GM18951 (cell line): Measurements from ENCODE around the gene SEC14L1.
"Not testable (repeated sequence)": the region's sequence is repeated elsewhere in the genome, so short reads cannot be mapped to it uniquely, and the experiment has no call there.

Experiments
- POLR2A ChIP-seq: IDR thresholded peaks from 4 replicates; pipeline ENCODE4 v1.6.1; 2011; ENCODE audit warnings: mild to moderate bottlenecking; ENCODE audit not compliant: insufficient read length, insufficient read depth; ENCODE audit errors: extremely low read depth
- in situ Hi-C: fragments of 300-500 bp; cut with MboI; formaldehyde crosslinking; loops from one replicate; pipeline ENCODE4 v1.12.0; 2022; ENCODE audit warnings: low sequenced_read_pairs, mixed read lengths, inconsistent platforms; ENCODE audit not compliant: unreplicated experiment

SEC14L1 gene

DNA sequence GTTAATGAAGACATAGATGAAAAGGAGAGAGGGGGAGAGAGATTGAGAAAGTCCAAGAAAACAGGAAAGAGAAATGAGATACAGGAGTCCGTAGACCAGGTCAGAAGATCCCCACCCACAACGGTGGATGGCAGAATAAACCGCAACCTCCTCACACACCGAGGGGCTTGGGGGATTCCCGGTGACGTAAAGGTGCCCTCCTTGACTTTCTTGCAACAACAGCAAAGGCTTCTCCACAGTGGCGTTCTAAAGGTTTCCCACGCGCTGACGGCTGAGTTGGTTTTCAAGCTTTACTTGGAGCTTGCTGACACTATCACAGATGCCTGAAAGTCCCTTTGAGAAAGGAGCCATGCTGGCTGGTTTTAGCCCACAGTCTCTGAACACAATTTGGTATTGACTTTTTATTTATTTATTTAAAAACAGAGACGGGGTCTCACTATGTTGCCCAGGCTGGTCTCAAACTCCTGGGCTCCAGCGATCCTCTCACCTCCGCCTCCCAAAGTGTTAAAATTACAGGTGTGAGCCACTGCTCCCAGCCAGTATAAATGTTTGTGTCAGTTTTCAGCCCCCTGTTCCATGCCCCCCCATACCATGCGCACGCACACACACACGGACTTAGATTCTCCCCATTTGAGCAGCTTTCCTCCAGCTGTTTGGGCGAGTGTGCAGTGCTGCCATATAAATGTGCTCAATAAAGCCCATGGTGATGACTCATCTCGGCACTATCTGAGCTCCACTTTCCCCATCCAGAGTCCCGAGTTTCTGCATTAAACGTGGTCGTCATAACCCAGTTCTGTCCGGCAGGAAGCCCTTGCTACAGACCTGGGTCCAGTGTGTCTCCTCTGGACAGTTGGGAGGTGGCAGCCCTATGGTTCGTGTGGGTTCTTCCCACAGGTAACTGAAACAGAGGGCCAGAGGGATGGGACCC lies 33.0 kb upstream of the SEC14L1 start:
- in situ Hi-C loops: no loop called here
- TF ChIP-seq POLR2A: no peak

DNA sequence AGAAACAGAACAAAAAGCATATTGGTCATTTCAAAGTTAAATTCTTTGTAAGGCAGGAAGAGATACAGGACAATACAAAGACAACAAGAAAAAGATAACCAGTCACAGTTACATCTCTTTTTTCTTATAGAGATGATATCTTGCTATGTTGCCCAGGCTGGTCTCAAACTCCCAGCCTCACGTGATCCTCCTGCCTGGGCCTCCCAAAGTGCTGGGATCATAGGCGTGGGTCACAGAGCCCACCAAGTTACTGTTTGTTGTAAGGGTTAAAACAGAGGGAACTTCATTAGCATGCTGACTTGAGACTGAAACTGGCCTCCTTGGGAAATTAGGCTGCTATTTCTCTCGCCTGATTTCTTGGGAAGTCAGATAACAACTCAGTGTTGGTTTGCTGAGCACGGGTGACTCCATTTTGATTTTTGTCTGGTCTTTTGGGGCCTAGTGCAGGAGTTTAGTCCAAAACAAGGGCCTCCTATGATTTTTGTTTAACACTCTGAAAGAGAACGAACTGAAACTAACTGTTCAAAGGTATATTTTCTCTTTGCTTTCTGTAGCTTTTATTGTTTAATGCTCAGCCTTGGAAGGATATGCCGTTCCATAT lies 31.5 kb upstream of the SEC14L1 start:
- TF ChIP-seq POLR2A: no peak

DNA sequence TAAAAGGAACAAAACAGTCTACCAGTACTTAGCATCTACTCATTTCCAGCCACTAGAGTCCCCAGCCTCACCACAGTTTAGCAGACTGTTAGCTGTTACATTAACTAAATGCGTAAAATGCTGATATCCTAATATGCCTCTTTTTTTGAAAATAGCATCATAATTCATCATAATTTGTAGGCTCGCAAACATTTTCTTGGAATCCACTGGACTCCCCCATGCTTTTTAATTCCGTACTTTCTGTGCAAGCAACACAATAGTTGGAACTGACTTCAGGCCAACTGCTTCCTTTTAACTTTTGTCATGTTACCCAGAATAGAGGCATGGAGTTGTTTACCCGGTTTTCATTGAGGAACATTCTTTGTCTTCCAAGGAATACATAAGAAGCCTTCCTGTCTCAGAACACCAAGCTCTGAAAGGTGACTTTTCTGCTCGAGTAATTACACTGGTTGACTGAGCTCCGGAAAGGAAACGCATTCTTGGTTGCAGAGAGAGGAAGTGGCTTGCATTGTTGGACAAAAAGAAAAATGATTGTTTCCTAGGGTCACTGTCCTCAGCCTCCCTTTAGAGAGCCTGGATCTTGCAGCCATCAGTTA lies 30.9 kb upstream of the SEC14L1 start:
- TF ChIP-seq POLR2A: no peak
- in situ Hi-C loops: no loop called here

More for the DNA sequence above, 31.5 kb upstream of the SEC14L1 start:
- in situ Hi-C loops: no loop called here

DNA sequence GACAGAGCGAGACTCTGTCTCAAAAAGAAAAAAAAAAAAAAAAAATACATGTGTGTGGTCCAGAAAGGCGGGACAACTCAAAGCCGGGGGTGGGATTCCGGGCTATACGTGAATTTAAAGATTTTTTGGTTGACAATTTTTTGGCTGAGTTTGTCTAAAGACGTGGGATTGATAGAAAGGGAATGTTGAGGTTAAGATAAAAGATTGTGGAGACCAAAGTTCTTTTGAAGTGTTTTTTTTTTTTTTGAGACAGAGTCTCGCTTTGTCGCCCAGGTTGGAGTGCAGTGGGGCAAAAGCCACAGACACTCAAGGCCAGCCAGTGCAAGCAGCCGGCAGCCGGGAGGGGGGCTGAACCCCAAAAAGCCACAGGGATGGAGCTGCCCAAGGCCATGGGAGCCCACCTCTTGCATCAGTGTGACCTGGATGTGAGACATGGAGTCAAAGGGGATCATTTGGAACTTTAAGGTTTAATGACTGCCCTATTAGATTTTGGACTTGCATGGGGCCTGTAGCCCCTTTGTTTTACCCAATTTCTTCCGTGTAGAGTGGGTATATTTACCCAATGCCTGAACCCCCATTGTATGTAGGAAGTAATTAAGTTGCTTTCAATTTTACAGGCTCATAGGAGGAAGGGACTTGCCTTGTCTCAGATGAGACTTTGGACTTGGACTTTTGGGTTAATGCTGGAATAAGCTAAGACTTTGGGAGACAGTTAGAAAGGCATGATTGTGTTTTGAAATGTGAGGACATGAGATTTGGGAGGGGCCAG lies 29.4 kb upstream of the SEC14L1 start:
- in situ Hi-C loops: not testable (repeated sequence)

DNA sequence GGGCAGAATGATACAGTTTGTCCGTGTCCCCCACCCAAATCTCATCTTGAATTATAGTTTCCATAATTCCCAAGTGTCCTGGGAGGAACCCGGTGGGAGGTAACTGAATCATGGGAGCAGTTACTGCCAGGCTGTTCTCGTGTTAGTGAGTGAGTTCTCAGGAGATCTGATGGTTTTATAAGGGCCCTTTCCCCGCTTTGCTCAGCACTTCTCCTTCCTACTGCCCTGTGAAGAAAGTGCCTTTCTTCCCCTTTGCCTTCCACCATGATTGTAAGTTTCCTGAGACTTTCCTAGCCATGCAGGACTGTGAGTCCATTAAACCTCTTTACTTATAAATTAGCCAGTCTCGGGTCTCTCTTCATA lies 28.9 kb upstream of the SEC14L1 start:
- in situ Hi-C loops: no loop called here
- TF ChIP-seq POLR2A: no peak

DNA sequence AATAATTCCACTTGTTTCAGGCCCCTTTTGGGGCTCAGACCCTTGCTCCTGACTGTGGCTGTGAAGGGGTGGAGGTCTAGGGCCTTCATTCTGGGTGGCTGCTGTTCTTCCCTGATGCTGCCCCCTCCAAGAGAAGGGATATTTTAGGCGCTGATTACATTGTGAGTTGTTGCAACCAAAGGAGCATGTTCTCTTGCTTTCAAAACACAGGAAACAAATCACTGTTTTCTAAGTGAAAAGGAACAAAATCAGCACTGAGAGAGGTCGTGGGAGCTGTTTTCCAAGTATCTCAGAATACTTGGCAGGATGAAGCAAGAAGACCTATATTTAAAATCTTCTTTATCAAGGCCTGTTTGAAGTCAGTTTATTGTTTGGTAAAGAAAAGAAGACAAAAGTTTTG lies 25.3 kb upstream of the SEC14L1 start:
- in situ Hi-C loops: no loop called here
- TF ChIP-seq POLR2A: no peak

DNA sequence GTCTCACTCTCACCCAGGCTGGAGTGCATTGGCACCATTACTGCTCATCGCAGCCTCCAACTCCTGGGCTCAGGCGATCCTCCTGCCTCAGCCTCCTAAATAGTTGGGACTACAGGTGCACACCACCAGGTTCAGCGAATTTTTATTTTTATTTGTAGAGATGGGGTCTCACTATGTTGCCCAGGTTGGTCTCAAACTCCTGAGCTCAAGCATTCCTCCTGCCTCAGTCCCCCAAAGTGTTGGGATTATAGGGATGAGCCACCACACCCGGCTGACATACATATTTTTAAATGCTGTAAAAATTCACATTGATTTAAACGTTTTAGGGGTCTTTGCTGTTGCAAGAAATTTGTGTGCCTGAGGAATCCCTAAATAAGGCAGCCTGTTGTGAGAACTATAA lies 24.8 kb upstream of the SEC14L1 start:
- in situ Hi-C loops: no loop called here
- no peak for TF ChIP-seq POLR2A

DNA sequence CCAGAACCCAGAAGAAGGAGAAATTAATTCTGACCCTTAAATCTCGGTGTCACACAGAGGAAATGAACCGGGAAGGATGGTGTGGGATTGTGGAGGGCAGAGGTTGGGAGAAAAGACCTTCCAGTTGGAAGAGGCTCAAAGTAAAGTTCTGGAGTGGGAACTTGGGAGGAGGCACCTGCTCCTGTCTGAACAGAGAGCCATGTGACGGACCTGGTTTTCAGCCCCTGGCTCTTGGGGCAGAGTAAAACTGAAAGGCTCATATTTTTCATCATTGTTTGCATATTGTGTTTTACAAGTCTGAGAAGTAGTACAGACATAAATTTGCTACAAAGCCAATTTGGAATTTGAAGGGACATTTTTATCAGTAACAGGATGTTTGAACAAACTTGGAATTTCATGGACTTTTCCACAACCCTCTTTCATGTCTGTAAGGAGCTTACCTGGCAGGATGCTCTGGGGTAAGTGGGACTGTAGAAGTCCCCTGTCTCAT lies 24.4 kb upstream of the SEC14L1 start:
- in situ Hi-C loops: no loop called here
- TF ChIP-seq POLR2A: no peak

DNA sequence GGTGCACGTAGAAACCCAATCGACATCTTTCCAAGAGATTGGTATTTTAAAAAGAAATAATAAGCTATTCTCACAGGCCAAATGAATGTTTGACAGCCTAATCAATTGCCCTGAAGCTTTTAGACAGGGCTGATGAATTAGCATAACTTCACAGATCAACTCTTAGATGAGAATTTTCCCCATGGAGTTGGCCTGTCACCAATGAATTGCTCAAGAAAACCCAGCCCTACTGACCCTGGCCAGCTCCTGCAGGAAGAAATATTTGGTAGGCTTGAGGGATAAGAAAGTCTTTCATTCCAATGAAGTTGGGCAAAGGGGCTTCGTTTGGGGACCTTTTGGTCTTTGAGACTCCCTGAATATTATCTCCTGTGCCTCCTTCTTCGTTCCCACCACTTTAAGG lies 23.4 kb upstream of the SEC14L1 start:
- no peak for TF ChIP-seq POLR2A
- in situ Hi-C loops: no loop called here

DNA sequence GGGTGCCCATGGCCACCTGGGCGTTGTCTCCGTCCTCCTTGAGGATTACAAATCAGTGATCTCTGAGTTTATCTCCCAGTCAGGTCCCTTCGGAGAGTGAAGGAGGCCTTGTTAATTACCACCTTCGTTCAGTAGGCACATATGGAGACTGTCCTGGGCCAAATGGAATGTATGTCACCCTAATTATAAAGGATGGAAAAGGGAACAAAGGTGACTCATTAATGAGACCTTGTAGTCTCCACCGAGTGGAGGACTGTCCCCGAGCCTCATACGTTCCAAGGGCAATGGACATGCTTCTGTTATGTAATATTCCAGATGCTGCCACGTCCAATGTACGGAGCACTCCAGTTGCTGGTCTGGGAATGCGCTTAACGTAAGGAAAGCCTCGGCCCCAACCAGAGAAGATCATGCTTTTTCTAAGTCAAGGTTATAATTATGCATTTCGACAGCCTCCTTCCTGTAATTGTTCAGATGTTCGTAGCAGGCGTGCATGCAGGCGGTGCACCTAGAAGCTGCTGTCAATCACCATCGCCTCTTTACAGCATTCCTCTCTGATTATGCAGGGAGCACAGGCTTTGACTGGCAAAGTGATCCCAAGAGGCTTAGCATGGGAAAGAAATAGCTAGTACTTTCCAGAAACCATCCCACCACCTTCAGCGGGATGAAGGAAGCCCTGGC lies 22.4 kb upstream of the SEC14L1 start:
- in situ Hi-C loops: no loop called here
- no peak for TF ChIP-seq POLR2A

DNA sequence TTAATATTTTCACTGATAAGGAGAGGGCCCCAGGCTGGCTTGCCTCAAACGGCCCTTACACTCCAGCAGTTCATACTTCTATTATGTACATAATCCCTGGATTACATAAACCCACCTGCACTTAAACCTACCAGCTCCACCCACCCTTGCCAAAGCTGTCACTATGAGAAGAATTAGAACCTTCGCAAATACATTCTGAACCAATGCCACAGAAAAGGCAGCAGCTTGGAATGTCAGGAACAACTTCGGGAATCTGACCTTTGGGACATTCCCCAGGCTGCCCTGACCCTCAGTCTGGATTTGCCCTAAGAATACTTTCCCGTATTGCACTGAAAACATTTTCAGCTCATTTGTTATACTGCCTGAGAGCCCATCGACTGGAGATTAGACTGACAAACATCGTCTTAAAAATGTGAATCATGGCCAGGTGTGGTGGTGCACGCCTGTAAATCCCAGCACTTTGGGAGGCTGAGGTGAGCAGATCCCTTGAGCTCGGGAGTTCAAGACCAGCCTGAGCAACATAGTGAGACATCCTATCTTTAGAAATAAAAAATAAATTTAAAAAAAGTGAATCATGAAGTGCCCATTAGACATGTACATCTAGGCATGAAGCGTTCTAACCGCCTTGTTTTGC lies 21.0 kb upstream of the SEC14L1 start:
- no peak for TF ChIP-seq POLR2A
- in situ Hi-C loops: no loop called here

DNA sequence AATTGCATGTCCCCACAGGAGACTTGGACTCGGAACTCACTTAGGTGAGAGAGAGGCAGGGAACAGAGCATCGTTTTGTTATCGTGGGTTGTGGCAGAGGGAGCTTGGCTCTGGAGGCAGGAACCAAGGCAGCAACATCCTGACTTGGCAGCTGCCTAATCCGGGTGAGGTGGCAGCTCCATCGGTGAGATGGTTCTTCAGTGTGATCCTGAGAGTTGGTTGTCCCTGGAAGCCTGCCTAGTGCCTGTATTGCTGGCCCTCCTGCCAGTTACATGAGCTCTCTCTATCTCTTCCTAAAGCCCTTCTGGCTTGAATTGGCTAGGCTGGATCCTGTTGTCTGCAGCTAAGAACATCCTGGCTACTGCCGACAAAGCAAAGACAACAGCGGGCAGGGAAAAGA lies 19.9 kb upstream of the SEC14L1 start:
- no peak for TF ChIP-seq POLR2A
- in situ Hi-C loops: no loop called here
